Vagina (tissue), 2 donors: ENCODE data around the gene C16orf74.

ENCODE experiments used
- POLR2A ChIP-seq, 2 donors: fragments of 450-650 bp; IDR thresholded peaks; one replicate each; pipeline ENCODE4 v1.6.1; 2017; ENCODE audit warnings: antibody characterized with exemption in 2 of 2, mild to moderate bottlenecking in 2 of 2, moderate library complexity in 2 of 2
- TF ChIP-seq, protein P1 (sequence below), 3 experiments: fragments of 450-650 bp in 2 of 3; fragments of 200-600 bp in 1 of 3; sonication (generic) in 1 of 3; IDR thresholded peaks; one replicate each; pipeline ENCODE4 v1.5.1; 2017 to 2019; ENCODE audit warnings: antibody characterized with exemption in 3 of 3, mild to moderate bottlenecking in 2 of 3, moderate library complexity in 2 of 3

DNA sequence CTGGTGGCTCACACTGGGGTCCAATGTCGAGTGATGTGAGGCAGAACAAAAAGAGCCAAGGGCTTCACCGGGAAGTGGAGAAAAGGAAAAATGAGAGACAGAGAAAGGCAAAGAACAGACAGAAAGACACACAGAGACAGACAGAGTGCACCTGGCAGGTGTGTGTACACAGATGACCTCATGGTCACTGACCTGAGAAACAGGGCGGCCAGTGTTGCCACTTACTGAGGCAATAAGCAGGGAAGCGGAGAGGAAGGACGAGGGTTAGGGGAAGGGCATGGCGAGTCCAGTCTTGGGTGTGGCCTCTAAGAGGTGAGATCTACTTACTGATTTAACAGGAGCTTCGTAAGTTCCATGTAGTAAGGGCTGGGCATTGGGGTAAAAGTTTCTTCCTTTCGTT, 69.6 kb downstream of the C16orf74 start:
- TF ChIP-seq, protein P1, sequence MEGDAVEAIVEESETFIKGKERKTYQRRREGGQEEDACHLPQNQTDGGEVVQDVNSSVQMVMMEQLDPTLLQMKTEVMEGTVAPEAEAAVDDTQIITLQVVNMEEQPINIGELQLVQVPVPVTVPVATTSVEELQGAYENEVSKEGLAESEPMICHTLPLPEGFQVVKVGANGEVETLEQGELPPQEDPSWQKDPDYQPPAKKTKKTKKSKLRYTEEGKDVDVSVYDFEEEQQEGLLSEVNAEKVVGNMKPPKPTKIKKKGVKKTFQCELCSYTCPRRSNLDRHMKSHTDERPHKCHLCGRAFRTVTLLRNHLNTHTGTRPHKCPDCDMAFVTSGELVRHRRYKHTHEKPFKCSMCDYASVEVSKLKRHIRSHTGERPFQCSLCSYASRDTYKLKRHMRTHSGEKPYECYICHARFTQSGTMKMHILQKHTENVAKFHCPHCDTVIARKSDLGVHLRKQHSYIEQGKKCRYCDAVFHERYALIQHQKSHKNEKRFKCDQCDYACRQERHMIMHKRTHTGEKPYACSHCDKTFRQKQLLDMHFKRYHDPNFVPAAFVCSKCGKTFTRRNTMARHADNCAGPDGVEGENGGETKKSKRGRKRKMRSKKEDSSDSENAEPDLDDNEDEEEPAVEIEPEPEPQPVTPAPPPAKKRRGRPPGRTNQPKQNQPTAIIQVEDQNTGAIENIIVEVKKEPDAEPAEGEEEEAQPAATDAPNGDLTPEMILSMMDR (IDR thresholded peaks at IDR 0.05), result no peak
- TF ChIP-seq POLR2A (IDR thresholded peaks at IDR 0.05), result no peak
